ENCODE measurements around the gene NXN.

DNA sequence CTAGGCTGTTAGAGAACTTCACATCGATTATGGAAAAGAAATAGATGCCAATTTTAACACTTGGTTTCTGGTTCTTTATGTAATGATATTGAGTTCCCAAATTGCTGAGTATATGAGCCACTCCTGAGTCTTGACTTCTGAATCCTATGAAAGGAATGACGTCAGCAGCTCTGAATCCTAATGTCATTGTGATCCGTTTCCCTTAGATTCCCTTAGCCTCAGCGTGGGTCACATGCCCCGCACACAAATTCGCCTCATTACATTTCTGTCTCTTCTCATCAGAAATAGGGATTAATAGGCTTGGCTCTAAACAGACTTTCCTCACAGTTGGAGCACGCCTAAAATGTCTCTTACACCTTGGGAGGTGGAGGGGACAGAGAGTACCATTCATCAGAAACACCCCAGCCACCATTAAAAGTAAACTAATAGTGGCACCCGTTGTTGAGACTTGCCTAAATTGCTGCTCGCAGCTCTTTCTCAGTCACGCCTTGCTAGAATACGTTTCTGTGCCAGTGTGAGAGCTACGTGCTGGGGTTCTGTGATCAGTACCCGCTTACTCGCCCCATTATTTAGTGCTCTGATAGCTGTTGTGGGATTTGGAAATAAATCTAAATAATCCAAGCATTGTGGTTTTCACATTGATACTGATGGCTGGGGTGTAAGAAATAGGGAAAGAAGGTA is 190.3 kb downstream of the NXN start:
- TF ChIP-seq POLR2AphosphoS5 (IDR thresholded peaks at IDR 0.05) (no peak), POLR2A (IDR thresholded peaks at IDR 0.05) (no peak)
- TF ChIP-seq, protein P1, sequence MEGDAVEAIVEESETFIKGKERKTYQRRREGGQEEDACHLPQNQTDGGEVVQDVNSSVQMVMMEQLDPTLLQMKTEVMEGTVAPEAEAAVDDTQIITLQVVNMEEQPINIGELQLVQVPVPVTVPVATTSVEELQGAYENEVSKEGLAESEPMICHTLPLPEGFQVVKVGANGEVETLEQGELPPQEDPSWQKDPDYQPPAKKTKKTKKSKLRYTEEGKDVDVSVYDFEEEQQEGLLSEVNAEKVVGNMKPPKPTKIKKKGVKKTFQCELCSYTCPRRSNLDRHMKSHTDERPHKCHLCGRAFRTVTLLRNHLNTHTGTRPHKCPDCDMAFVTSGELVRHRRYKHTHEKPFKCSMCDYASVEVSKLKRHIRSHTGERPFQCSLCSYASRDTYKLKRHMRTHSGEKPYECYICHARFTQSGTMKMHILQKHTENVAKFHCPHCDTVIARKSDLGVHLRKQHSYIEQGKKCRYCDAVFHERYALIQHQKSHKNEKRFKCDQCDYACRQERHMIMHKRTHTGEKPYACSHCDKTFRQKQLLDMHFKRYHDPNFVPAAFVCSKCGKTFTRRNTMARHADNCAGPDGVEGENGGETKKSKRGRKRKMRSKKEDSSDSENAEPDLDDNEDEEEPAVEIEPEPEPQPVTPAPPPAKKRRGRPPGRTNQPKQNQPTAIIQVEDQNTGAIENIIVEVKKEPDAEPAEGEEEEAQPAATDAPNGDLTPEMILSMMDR (IDR thresholded peaks at IDR 0.05): no peak

All from upper lobe of left lung (tissue), 4 donors.